Tibial nerve (tissue), 4 donors: ENCODE measurements around the gene RAPSN.

Source experiments
- EP300 ChIP-seq, 2 donors: sonication (generic); formaldehyde crosslinking; IDR thresholded peaks; one replicate each; pipeline ENCODE4 v1.6.1; 2017; ENCODE audit warnings: antibody characterized with exemption in 2 of 2, mild to moderate bottlenecking in 1 of 2
- POLR2A ChIP-seq, 2 donors: fragments of 450-650 bp; IDR thresholded peaks; one replicate each; pipeline ENCODE4 v1.6.1; 2017; ENCODE audit warnings: antibody characterized with exemption in 2 of 2, mild to moderate bottlenecking in 2 of 2, moderate library complexity in 2 of 2
- TF ChIP-seq, protein P1 (sequence below), 5 experiments: fragments of 200-600 bp in 3 of 5; fragments of 450-650 bp in 2 of 5; sonication (generic) in 3 of 5; IDR thresholded peaks; one replicate each; pipeline ENCODE4 v1.5.1; 2016 to 2019; ENCODE audit warnings: antibody characterized with exemption in 5 of 5, mild to moderate bottlenecking in 3 of 5, moderate library complexity in 2 of 5

GRCh38 chr11:47483457-47483856 lies 34.5 kb upstream of the RAPSN start:
- TF ChIP-seq, protein P1, sequence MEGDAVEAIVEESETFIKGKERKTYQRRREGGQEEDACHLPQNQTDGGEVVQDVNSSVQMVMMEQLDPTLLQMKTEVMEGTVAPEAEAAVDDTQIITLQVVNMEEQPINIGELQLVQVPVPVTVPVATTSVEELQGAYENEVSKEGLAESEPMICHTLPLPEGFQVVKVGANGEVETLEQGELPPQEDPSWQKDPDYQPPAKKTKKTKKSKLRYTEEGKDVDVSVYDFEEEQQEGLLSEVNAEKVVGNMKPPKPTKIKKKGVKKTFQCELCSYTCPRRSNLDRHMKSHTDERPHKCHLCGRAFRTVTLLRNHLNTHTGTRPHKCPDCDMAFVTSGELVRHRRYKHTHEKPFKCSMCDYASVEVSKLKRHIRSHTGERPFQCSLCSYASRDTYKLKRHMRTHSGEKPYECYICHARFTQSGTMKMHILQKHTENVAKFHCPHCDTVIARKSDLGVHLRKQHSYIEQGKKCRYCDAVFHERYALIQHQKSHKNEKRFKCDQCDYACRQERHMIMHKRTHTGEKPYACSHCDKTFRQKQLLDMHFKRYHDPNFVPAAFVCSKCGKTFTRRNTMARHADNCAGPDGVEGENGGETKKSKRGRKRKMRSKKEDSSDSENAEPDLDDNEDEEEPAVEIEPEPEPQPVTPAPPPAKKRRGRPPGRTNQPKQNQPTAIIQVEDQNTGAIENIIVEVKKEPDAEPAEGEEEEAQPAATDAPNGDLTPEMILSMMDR (IDR thresholded peaks at IDR 0.05) = no peak
- no peak for TF ChIP-seq POLR2A (IDR thresholded peaks at IDR 0.05)
- no peak for TF ChIP-seq EP300 (IDR thresholded peaks at IDR 0.05)
